NCI-H2029 treated with DMSO at 0.1 percent for 48 hours (cell line): ENCODE data around the gene ATRN.

Experiments used
- DNase-seq: peaks from one replicate; lab custom pipeline; 2025; lab: John Stamatoyannopoulos, UW

ATRN gene

DNA sequence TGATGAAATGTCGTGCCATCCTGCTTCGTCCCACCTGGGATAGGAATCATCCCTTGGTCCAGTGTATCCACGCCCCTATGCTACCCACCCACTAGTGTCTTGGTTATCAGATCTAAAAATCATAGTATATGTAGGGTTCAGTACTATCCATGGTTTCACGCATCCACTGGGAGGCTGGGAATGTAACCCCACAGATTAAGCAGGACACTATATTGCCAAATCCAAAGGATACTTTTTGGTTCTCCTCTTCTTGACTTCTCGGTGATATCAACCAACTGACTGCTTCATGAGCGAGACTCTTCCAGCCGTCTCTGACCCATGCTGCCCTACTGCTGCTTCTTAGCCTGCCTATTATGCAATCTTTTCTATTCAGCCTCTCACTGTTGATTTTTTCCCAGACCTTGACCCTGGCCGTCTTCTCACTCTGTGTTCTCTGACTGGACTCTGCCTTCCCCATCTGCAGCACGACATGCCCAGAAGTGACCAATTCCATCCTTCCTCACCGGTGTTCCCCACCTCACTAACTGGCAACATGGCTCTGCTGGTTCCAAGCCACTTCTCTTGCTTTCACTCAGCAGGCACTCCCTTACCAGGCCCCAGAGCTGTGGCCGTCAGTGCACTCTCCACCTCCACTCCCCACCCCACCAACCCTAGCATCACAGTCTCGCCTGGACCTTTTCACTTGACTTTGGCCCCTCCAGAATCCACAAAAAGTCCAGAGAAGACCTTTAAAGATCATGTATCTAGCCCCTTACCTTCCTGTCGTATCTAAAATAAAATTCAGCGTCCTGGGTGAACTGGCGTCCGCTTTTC lies 157.9 kb downstream of the ATRN start:
- no peak for DNase-seq

DNA sequence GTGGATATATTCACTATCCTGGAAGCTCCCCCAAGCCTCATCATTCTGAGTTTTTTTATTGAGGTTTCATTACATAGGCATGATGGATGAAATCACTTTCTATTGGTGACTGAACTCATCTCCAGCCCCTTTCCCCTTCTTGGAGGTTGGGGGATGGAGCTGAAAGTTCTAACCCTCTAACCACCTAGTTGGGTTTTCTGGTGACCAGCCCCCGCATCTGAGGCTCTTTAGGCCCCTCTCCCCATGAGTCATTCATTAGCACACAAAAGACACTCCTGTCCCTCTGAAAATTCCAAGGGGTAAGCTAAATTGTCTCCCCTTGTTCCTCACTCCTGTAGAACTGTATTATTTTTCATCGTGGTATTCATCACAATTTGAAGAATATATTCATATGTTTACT lies 159.1 kb downstream of the ATRN start:
- DNase-seq = no peak

DNA sequence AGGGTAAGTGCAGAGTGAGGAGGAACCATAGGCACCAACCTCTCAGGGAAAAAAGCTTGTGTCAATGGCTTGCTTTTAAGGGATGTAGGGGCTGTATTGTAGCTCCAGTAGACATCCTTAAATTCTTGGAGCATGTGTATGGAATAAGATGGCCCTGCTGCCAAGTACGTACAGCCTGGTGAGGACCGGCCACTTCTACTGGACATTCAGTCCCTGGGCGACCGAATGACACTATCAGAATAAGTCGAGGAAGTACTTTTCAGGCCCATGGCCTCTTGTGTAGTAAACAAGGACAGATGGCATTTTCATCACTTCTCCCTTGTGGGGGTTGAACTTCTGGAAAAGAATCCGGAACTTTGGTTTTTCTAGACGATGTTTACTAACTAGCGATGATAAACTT lies 159.6 kb downstream of the ATRN start:
- no peak for DNase-seq

DNA sequence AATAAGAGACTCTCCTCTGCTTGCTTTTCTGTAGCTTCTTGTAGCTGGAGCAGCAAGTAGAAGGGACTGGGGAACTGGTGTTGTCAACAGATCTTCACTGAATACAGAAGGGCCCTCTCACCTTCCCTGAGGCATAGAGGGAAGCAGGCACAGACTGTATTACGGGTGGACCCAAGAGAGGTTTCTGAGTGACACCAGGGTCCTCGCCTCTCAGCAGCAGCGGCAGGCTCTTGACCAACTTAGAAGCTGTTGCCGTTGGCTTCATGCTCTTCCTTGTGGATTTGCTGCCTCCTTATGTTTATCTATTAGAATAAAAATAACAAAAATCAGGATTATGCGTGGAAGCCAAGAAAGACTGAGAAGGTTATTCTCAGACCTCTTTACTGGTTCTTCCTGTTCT lies 160.7 kb downstream of the ATRN start:
- no peak for DNase-seq

DNA sequence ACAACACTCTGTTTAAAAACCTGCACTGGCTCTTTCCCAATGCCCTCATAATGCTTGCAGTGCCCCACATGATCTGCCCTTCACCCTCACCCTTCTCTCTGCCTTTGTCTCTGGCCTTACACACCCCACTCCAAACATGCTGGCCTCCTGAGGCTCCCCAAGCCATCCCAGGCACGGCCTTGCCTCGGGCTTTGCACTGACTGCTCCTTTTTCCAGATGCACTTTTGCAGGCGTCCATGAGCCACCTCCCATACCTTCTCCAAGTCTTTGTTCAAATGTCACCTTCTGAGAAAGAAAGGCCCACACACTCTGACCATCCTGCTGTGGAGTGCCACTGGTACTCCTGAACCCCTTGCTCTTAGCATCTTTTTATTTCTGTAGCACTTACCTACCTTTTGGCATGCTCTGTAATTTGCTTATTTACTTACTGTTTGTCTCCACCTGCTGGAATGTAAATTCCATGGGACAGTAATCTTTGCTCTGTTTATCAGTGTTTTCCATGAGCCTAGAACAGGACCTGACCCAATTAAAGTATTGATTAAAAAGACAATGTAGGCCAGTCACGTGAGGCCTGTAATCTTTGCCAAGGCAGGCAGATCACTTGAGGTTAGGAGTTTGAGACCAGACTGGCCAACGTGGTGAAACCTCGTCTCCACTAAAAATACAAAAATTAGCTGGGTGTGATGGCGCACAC lies 161.6 kb downstream of the ATRN start:
- no peak for DNase-seq

DNA sequence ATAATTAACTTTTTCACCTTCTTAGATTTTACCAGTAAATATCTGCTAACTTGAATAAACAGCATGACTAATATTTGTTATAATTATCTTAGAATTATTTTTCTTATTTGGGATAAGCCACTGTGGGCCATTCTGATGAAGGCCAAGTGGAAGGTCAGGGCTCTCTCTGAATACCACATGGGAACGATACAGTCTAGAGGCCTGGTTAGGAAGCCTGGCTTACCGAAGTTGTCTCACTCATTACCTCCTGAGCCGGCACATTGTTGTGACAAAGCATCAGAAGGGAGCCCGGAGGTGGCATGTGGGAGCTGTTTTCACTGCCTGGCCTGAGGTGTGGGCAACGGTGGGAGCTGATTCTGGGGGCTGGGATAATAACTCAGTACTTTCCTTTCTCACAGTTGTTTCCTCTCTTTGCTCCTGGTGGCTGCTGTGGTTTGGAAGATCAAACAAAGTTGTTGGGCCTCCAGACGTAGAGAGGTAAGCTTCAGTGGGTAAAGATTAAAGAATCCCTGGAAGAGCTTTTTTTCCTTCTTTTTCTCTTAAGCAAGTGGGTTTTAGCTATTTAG lies 163.2 kb downstream of the ATRN start:
- no peak for DNase-seq

DNA sequence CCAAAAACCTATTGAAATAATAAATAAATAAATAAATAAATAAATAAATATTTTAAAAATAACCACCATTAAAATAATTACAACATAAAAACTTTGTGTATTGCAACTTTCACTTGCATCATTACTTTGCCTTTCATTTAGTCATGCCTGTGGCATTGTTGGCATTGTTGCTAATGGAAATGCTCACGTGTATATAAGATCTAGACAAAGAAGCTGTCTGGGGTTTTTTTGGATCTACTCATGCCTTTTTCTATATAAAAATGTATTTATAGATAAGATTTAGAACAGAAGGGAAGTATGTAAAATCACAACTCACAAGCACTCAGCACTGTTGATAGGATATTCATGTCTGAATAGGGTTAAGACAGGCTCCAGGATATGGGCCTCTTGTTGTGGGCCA lies 164.5 kb downstream of the ATRN start:
- no peak for DNase-seq

DNA sequence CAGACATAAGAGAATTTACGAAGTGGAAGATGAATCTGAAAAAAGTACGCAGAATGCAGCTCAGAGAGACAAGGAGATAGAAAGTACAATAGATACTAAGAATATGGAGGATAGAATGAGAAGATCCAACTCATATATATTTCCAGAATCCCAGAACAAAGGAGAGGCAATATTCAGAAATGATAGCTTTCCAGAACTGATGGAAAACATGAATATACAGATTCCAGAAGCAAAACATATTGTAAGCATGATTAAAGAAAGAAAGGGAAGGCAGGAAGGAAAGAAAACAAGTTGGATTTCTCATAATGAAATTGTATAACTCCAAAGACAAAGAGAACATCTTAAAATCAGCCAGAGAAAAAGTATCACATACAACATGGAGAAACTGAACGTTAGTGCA lies 169.4 kb downstream of the ATRN start:
- no peak for DNase-seq

DNA sequence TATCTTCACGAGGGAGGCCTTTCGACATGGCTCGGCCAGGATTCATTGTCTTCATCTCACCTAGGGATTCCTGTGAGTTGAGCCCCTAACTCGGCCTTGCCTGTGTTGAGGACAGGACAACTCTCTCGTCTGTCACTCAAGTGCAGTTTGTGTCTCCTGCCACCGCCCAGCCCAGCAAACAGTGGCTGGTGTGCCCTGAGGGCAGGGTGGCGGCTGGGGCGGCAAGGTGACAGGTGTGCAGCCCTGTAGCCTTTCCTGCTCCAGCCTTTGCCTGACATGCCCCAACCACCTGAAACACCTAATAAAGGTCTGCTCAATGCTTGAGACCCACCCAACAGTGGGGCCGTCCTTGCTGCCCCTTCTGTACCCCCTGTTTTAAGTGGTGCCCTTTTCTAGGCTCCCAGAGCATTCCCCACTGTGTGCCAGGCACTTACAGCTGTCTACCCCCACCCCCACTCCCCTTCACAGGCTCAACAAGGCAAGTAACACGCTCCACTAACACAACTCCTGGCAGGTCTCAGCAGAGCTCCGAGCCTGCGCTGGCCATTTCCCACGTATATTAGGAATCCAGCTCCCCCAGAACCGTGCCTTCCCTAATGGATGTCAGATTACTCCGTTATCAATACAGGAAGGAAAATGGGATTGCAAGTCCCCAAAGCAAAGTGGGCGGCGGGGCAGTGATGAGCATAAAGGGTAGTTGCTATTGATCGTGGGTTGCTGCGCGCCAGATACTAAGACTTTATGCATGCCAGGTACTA lies 174.7 kb downstream of the ATRN start:
- no peak for DNase-seq

DNA sequence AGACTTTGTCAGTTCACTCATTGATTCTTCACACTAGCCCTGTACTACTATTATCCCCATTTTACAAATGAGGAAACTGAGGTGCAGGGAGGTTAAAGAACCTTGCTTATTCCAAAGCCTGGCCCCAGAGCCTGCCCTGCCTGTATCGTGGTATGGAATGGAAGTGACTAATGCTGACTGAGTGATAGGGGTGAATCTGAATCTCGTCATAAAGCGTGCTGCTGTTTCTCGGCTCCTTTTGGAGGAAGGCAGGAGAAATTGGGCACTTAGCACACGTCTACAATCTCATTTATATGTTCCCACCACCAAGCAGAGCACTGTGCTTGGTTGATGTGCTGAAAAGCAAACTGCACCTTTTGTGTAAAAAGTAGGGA lies 175.2 kb downstream of the ATRN start:
- DNase-seq = no peak

DNA sequence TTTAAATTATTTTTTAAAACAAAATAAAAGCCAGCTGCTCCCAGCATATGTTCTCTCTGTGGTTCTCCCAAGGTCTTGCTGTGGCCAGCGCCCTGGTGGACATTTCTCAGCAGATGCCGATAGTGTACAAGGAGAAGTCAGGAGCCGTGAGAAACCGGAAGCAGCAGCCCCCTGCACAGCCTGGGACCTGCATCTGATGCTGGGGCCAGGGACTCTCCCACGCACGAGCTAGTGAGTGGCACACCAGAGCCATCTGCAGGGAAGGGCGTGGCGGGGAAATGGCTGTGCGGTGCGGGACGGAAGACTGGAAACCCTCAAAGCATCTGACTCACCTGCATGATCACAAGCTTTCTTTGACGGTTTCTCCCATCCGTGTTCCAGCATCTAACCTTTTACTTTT lies 175.8 kb downstream of the ATRN start:
- no peak for DNase-seq

DNA sequence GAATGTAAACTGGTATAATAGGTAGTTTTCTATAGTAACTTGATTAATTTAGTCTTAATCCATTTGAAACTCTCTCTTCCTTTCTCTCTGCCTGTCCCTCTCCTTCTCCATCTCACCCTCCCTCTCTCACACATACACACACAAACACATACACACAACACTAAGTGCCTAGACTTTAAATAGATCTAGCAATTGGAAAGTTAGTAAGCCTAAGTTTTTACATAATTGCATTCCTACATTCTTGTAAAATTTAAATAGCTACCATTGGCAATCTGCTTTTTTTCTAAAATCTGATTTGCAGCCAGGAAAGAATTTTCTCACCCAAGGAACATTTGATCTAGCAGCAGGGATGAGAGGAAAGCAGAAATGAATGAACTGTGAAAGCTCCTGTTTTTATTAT lies 176.7 kb downstream of the ATRN start:
- no peak for DNase-seq

DNA sequence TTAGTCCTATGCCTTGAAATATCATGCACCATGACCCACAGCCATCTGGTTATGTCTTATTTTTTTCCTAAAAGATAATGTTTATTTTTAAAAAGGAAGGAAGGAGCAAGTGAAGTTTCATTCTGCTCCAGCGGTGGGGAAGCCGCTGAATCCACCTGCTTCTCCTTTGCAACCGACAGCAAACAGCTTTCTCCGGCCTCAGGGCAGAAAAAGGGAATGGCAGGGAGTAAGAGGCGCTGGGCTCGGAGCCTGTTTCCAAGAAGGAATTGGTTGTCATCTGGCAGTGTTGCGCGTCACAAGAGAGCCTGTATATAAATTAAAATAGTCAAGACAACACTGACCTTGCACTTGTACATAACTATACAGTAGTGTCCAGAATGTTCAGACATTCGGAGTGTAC lies 178.1 kb downstream of the ATRN start:
- no peak for DNase-seq

DNA sequence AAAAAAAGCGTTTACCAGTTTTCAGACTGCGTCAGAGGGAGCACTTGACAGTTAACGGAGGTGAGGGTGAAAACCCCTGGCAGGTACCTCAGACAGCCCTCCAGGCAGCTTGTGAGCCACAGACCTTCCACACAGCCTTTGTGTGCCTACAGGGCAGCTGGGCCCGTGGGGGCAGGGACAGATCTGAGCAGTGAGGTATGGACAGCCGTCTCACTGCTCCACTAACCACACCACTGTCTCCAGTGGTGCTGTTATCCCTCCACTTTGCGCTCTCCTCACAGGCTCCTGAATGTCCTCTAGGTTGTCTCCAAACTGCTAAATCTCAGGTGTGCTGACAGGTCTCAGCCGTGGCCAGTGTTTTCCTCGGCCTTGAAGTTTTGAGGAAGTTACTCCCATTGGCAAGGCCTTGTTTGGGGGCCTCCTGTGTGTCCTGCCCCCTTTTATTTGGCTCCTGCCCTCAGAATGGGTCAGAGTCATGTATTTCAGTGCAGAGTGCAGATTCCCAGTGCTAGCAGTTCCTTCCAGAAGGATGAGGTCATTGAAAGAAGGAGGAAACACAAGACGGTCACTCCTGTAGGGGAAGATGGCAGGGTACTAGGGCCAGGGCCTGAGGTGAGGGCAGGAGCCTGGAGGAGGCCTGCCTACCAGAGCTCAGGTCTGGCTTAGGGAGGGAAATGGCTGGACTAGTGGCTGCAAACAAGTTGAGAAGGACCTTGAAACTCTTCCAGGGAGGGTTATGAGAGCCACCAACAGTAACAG lies 180.6 kb downstream of the ATRN start:
- DNase-seq = peak; percentile 42

DNA sequence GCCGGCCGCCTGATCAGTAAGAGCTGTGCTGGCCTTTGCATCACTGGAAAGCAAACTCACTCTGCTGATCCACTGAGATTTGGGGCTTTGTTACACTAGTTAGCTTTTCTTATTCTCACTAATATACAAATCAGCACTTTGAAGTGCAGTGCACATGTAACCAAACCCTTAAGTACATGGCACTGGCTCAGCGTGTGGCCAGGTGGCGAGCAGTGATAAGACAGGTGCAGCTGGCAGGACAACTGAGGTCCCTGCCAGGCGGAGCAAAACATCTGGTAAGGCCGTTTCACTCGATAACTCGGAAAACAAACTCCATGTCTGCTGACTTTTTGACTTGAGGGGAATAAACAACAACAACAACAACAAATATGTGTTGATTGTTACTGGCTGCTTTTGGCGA lies 181.4 kb downstream of the ATRN start:
- DNase-seq = peak; percentile 52

DNA sequence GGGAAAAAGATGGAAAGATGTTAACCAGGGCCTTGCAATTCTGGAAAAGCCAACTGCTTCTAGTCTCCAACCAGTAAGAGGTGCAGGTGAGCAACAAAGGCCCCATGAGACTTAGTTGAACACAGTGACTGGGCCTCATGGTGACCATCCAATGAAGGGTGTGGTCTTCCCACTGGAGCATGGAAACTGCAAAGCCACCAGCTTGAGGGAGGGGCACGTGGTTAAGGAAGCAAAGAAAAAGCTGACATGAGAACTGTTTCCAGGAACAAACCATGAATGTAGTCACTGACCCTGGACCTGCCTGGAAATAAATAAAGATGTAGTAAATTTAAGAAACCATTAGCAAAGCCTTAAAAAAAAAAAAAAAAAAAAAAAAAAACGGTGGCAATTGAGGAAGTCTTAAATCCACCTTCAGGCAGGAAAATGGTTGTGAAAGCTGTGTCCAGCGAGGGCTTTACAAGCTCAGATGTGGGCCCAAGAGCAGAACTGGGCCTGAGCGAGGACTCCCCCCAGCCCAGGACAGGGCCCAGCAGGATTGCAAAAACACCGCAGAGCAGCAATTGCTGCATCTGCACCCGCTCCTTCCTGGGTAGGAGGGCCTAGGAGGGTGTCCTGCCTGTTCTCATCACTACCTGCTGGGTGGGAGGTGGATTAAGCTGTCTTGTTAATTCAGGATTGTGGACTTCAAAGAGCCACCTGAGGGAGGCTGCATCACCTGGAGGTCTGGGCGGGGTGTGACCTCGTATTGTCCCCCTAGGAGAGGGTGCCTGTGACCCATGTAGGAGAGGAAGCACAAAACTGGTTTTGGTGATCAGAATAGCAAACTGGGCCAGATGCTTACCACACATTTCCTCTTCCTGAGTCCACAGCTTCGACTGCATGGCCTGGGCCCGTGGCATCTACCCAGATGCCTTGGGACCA lies 182.1 kb downstream of the ATRN start:
- no peak for DNase-seq

DNA sequence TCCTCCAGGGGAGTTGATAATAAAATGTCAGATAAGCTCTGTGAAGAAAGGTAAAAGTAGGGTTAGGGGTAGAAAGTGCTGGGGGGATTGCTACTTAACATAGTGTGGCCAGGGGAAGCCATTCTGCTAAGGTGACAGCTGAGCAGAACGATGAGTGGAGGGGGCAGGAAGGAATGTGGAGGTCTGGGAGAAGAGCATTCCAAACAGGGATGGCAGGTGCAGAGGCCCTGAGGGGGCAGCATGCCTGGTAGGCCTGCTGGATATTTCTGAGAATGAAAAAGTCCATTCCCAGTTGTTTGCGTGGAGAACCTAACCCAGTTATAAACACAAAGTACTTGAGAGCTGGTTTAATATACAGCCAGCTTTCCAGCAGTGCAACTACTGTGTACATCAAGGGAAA lies 183.1 kb downstream of the ATRN start:
- DNase-seq = no peak

DNA sequence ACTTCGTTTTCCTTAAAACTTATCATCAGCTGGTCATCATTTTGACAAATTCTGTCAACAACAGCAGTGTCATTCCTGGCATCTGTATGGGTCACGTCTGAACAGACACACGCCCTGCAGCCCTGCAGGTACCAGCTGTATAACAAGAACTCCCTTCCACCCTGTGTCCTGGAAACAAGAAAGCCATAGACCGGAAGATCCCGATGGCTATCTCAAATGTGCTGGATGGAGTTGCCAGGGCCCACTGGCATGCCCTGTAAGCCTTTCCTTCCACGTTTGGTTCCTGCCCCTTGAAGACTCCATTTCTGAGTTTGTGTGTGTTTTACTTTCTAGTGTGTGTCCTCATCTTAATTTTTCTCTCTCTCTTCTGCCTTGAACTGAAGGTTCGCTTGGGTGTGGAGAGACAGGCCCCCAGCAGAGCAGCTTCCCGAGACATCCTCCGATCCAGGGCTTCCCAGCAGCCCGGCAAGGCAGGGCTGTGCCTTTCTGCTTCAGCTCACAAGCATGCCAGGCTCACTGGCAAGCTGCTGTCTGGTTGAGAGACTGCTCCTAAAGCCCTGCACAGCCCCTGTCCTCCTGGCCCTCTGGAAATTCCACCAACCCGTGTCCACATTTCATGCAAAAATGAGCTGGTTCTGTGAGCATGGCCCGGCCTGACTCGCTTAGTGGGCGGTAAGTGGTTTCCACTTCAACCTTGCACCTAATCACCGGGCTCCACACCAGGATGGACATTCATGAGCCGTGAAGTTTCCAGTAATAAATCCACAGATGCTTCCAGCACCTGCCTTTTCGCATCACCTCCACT lies 183.7 kb downstream of the ATRN start:
- no peak for DNase-seq

DNA sequence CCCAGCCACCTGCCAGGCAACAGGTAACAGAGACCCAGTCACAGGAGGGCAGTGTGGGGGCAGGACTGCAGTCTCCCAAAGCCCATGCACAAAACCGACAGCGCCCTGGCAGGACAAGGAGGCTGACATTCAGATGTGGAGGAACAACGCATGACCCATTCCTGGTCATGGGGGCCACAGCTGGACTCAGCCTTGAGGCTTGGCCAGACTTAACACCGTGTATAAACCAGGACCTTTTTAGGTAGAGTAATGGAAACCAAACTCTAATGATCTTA lies 184.2 kb downstream of the ATRN start:
- DNase-seq = no peak

DNA sequence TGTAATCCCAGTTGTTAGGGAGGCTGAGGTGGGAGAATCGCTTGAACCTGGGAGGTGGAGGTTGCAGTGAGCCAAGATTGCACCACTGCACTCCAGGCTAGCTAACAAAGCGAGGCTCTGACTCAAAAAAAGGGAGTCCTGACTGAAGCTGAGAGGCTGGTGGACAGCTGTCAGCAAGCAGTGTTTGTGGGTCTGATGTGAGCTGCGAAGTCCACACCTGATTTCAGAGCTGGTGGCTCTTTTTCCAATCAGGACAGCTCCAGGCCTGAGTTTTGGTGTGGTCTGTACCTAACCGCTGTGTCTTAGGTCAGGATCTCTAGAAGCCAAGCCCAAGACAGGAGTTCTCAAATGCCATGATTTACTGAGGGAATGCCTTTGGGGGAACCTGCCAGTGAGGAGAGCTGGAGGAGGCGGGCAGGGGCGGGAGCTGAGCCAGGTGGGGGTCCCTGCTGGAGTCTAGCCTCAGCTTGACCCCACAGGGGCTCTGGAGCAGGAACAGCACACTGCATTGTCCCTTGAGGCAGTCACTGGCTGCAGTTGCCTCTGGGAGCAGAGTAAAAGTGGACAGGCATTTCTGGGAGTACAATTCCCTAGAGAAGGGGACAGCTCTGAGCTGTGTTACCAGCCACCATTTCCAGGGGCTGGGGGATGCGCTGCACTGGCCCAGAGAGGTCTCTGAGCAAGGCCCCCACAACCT lies 187.3 kb downstream of the ATRN start:
- no peak for DNase-seq
